ENCODE measurements around the gene CD300LB.

Gene CD300LB

DNA sequence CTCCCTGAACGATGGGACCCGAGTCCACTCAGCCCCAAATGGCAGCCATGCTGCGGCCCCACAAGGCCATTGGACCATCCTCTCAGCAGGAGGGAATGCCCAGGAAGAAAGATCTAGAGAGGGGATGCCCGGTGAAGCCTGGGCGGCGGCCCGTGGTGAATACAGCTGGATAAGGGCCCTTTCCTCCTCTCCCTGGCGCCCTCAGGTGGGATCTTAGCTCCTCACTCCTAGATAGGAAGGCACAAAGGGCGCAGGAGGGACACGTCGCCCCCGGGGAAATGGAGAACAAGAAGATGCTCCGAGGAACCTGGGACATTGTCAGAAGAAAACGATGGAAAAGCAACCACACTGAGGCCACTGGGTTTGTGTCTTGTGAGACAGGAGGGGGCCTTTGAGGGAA, 12.1 kb upstream of the CD300LB start:
- TF ChIP-seq ZFX (IDR thresholded peaks at IDR 0.05; ENCODE audit: borderline replicate concordance) = no peak
- TF ChIP-seq, protein P1, sequence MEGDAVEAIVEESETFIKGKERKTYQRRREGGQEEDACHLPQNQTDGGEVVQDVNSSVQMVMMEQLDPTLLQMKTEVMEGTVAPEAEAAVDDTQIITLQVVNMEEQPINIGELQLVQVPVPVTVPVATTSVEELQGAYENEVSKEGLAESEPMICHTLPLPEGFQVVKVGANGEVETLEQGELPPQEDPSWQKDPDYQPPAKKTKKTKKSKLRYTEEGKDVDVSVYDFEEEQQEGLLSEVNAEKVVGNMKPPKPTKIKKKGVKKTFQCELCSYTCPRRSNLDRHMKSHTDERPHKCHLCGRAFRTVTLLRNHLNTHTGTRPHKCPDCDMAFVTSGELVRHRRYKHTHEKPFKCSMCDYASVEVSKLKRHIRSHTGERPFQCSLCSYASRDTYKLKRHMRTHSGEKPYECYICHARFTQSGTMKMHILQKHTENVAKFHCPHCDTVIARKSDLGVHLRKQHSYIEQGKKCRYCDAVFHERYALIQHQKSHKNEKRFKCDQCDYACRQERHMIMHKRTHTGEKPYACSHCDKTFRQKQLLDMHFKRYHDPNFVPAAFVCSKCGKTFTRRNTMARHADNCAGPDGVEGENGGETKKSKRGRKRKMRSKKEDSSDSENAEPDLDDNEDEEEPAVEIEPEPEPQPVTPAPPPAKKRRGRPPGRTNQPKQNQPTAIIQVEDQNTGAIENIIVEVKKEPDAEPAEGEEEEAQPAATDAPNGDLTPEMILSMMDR (IDR thresholded peaks at IDR 0.05) = no peak
- no peak overlapping the region for H3K27ac ChIP-seq

DNA sequence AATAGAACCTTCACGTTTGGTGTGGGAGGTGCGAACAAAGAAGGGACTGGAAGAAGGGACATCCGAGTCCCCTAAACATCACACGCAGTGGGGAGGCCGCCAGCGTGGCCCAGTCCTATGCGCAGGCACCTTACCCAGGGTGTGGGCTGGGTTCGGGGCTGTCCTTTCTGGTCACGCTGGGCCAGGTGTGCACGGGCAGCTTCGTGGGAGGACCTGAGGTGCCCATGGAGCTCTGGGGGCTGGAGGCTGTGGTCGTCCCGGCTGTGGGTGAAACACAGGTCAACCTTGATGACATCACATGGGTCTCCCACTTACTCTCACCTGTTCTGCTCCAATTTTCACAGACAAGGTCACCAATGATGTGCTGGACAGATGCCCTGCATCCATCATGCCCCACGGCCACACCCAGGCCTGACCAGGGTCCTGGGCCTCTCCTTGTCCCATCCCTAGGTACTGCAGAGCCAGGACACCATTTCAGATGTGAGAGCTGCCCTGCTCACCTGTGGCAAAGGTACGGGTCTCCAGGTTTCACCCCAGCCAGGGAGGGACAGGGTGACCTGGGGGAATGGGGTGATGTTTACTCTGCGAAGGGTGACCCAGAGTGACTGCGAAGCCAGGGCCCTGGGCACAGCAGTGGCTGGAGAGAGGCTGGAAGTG, 11.6 kb upstream of the CD300LB start:
- TF ChIP-seq ZFX (IDR thresholded peaks at IDR 0.05; ENCODE audit: borderline replicate concordance) = no peak
- TF ChIP-seq, protein P1 (IDR thresholded peaks at IDR 0.05) = no peak
- H3K27ac ChIP-seq = no peak overlapping the region

DNA sequence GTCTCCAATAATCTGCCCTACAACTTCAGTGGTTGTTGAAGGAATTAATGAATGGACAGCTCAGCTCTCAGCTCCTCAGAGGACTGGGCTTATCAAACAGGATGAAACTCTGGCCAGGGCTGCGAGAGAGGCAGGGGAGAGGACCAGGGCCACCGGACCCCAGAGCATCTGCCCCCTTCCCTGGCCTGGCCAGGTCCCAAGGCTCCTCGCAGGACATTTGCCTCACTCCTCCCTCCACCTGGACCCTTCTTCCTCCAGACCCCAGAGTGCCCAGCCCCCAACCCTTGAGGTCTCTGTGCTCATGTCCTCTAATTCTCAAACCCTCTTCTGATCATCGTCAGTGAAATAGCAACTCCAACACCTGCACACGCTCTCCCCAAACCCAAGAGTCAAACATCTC, 10.9 kb upstream of the CD300LB start:
- no peak overlapping the region for H3K27ac ChIP-seq
- TF ChIP-seq, protein P1 (IDR thresholded peaks at IDR 0.05) = no peak
- no peak for TF ChIP-seq ZFX (IDR thresholded peaks at IDR 0.05; ENCODE audit: borderline replicate concordance)

DNA sequence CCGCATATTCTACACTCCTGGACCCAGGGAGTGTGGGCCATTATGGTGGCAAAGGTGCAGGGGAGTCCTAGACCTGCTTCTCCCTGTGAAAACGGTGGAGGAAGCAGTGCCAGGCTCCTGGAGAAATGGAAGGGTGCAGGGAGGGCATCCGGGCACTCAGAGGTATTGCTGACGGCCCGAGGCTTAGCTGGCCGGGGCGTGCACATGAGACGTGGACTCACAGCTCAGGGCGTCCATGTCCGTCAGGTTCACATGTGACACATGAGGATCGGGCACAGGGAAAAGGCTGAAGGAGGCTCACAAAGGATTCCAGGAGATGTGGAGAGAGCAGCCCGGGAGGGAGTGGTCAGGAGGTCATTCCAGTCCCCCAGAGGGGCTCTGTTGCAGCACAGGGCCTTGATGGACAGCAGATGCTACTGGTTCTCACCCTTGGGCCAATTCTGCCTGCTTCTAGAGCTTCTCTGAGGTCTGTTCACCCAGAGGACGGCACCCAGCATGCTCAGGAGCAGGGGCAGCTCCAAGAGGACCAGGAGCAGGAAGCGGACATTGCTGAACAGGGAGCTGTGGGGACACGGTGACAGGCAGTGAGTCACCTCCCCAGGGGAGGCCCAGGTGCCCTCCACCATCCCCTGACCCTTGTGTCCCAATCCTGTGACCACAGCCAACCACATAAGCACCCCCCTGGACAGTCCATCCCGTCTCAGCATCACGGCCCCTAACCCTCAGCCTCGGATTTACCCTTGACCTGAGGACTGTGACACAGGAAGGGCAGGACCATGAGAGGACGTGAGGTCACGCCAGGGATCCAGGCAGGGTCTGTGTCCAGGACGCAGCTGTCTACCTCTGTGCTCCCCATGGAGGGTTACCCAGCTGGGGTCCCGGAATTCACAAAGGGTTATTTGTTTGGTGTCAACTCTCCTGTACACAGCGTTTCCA, 10.2 kb upstream of the CD300LB start:
- TF ChIP-seq, protein P1 (IDR thresholded peaks at IDR 0.05) = no peak
- no peak for TF ChIP-seq ZFX (IDR thresholded peaks at IDR 0.05; ENCODE audit: borderline replicate concordance)
- H3K27ac ChIP-seq = no peak overlapping the region

DNA sequence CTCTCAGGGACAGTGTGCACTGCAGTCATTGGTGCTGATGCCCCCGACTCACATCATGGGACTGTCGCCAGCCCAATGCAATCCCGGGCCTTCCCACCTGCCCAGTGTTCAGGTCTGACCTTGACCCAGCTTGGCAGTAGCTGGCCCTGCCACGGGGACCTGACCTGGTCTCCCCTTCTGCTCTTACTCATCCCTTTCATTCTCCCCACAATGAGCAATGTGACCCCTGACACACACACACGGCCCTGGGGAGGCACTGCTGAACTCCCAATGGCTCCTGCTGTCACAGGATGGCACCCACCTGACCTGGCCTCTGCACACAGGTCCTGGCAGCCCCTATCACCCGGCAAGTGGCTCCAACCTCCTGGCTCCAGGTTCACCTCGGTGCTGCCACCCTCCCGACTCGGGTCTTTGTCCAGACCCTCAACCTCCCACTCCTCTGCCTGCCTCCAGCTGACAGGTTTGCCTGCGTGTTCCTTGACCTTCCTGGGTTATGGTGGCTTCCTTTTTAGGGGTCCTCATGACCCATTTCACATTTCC, 8.1 kb upstream of the CD300LB start:
- TF ChIP-seq ZFX (IDR thresholded peaks at IDR 0.05; ENCODE audit: borderline replicate concordance) = no peak
- TF ChIP-seq, protein P1 (IDR thresholded peaks at IDR 0.05) = no peak
- H3K27ac ChIP-seq = no peak overlapping the region

DNA sequence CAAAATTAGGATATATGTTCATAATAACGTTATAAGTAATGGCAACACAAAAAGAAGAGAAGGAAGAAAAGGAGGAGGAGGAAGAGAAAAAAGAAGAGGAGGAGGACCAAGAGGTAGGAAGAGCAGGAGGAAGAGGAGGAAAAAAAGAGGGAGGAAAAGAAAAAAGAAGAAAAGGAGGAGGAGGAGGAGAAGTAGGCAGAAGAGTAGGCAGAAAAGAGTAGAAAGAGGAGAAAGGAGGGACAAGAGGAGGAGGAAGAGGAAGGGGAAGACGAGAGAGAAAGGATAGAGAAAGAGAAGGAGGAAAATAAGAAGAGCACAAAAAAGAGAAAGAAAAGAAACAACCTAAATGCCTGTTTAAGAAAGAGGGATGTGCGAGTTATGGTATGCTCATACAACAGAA, 5.6 kb upstream of the CD300LB start:
- H3K27ac ChIP-seq = no peak overlapping the region
- TF ChIP-seq, protein P1 (IDR thresholded peaks at IDR 0.05) = no peak
- no peak for TF ChIP-seq ZFX (IDR thresholded peaks at IDR 0.05; ENCODE audit: borderline replicate concordance)
